B cell (primary cell): ENCODE results near the gene KCTD17.

Source experiments
- EZH2 ChIP-seq: IDR thresholded peaks from 2 replicates; pipeline ENCODE4 v1.6.1; 2012; ENCODE audit warnings: borderline replicate concordance, low read depth, mild to moderate bottlenecking, moderate library complexity, low read length; ENCODE audit not compliant: insufficient read depth, poor library complexity, severe bottlenecking
- TF ChIP-seq, protein P1 (sequence below): fragments of 200-600 bp; IDR thresholded peaks from one replicate; pipeline ENCODE4 v1.8.0; 2022; ENCODE audit warnings: antibody characterized with exemption, mild to moderate bottlenecking

DNA sequence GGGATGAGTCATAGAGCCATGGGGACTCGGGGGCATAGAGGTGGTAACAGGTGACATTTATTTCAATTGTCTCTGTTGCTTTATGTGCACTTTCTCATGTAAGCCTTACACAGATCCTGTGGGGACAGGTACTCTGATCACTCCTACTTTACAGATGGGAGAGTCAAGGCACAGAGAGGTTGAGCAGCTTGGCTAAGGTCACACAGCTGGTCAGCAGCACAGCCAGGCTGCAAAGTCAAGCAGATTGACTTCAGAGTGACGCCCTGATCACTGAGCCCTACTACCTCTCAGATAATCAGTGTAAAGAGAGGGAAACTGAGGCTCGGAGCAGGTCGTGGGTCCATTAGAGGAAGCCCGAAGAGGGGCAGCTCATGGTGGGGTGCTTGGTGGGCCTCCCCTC, 54.4 kb downstream of the KCTD17 start:
- TF ChIP-seq, protein P1, sequence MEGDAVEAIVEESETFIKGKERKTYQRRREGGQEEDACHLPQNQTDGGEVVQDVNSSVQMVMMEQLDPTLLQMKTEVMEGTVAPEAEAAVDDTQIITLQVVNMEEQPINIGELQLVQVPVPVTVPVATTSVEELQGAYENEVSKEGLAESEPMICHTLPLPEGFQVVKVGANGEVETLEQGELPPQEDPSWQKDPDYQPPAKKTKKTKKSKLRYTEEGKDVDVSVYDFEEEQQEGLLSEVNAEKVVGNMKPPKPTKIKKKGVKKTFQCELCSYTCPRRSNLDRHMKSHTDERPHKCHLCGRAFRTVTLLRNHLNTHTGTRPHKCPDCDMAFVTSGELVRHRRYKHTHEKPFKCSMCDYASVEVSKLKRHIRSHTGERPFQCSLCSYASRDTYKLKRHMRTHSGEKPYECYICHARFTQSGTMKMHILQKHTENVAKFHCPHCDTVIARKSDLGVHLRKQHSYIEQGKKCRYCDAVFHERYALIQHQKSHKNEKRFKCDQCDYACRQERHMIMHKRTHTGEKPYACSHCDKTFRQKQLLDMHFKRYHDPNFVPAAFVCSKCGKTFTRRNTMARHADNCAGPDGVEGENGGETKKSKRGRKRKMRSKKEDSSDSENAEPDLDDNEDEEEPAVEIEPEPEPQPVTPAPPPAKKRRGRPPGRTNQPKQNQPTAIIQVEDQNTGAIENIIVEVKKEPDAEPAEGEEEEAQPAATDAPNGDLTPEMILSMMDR, result no peak
- TF ChIP-seq EZH2, result no peak
